Measurements from ENCODE around the gene KIF20B.

DNA sequence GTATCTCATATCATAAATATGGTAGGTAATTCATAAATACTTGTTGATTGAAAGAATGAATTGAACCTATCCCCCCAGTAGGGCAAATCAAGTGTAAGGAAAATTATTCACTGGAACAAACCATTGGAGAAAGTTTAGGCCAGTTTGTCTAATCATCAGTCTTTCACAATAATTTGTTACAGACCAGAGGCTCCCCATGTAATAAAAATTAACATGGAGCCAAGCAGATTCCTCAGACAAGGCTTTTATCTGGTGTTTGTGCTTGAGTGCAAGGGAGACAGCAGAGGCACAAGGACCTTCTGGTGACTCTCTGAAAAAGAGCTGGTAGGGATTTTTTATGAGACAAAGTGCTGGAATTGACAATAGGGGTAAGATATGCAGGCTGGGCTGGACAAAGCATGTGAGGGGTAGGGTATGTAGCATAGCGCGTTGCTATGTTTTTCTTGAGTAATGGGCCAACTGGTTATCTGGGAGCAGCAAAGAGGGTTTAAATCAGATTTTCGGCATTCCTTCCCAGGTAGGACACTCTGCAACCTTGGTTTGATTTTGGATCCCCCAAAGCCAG is 48.5 kb upstream of the KIF20B start:
- TF ChIP-seq, protein P1, sequence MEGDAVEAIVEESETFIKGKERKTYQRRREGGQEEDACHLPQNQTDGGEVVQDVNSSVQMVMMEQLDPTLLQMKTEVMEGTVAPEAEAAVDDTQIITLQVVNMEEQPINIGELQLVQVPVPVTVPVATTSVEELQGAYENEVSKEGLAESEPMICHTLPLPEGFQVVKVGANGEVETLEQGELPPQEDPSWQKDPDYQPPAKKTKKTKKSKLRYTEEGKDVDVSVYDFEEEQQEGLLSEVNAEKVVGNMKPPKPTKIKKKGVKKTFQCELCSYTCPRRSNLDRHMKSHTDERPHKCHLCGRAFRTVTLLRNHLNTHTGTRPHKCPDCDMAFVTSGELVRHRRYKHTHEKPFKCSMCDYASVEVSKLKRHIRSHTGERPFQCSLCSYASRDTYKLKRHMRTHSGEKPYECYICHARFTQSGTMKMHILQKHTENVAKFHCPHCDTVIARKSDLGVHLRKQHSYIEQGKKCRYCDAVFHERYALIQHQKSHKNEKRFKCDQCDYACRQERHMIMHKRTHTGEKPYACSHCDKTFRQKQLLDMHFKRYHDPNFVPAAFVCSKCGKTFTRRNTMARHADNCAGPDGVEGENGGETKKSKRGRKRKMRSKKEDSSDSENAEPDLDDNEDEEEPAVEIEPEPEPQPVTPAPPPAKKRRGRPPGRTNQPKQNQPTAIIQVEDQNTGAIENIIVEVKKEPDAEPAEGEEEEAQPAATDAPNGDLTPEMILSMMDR (optimal IDR thresholded peaks at IDR 0.05 in 1 of 3, IDR thresholded peaks at IDR 0.05 in 1 of 3, conservative IDR thresholded peaks at IDR 0.05 in 1 of 3; ENCODE audit: extremely low read depth in 1 of 3, insufficient read depth in 2 of 3, low read length in 3 of 3), result no peak
- TF ChIP-seq EZH2 (IDR thresholded peaks at IDR 0.05; ENCODE audit: low read length), result no peak

All from keratinocyte (primary cell).